ENCODE results near the gene NPTN. TPM values are rescaled to one million over a fixed set of nuclear protein-coding genes. Genes with fewer than 3 reads are reported as not detected.
"Not testable (repeated sequence)": the region's sequence is repeated elsewhere in the genome, so short reads cannot be mapped to it uniquely, and the experiment has no call there.

Gene NPTN
- total RNA-seq, 1 donor from 2014 or later, result 221 TPM

- peak; percentile 82 for DNase-seq (ENCODE audit: low spot score)
These were observed 31.4 kb downstream of the NPTN start for GRCh38 chr15:73601451-73602445.

- peak; percentile 57 for DNase-seq (ENCODE audit: low spot score)
These were observed 32.5 kb downstream of the NPTN start for GRCh38 chr15:73600413-73601335.

- no peak for DNase-seq (ENCODE audit: low spot score)
These were observed 33.3 kb downstream of the NPTN start for GRCh38 chr15:73599934-73600333.

- peak; percentile 33 for DNase-seq (ENCODE audit: low spot score)
These were observed 34.5 kb downstream of the NPTN start for GRCh38 chr15:73598530-73599160.

- DNase-seq (ENCODE audit: low spot score), result no peak
These were observed 36.1 kb downstream of the NPTN start for GRCh38 chr15:73597036-73597638.

- no peak for DNase-seq (ENCODE audit: low spot score)
These were observed 37.0 kb downstream of the NPTN start for GRCh38 chr15:73596174-73596573.

- DNase-seq (ENCODE audit: low spot score), result no peak
These were observed 39.1 kb downstream of the NPTN start for GRCh38 chr15:73594109-73594508.

- peak; percentile 92 for DNase-seq (ENCODE audit: low spot score)
These were observed 39.7 kb downstream of the NPTN start for GRCh38 chr15:73593304-73594074.

- no peak for DNase-seq (ENCODE audit: low spot score)
These were observed 42.9 kb downstream of the NPTN start for GRCh38 chr15:73590263-73590662.

- no peak for DNase-seq (ENCODE audit: low spot score)
These were observed 43.4 kb downstream of the NPTN start for GRCh38 chr15:73589766-73590165.

GRCh38 chr15:73585871-73586654 is 47.1 kb downstream of the NPTN start:
- DNase-seq (ENCODE audit: low spot score), result no peak

GRCh38 chr15:73584699-73585420 is 48.3 kb downstream of the NPTN start:
- DNase-seq (ENCODE audit: low spot score), result no peak

GRCh38 chr15:73583544-73583943 is 49.6 kb downstream of the NPTN start:
- no peak for DNase-seq (ENCODE audit: low spot score)

GRCh38 chr15:73582851-73583379 is 50.3 kb downstream of the NPTN start:
- no peak for DNase-seq (ENCODE audit: low spot score)

GRCh38 chr15:73578026-73578425 is 55.2 kb downstream of the NPTN start:
- DNase-seq (ENCODE audit: low spot score), result no peak

GRCh38 chr15:73577593-73577992 is 55.6 kb downstream of the NPTN start:
- not testable (repeated sequence) for DNase-seq (ENCODE audit: low spot score)

- no peak for DNase-seq (ENCODE audit: low spot score)
These were observed 57.4 kb downstream of the NPTN start for GRCh38 chr15:73575636-73576247.

- peak; percentile 9 for DNase-seq (ENCODE audit: low spot score)
These were observed 59.6 kb downstream of the NPTN start for GRCh38 chr15:73573572-73573971.

Data from umbilical cord (tissue), 2 donors.